HepG2 (cell line): ENCODE measurements around the gene RUVBL1. TPM values are rescaled to one million over a fixed set of nuclear protein-coding genes. Genes with fewer than 3 reads are reported as not detected.

Experiments
- ARID2 ChIP-seq: sonication (generic); formaldehyde crosslinking; IDR thresholded peaks from 2 replicates; pipeline ENCODE4 v1.8.1; 2022; ENCODE audit warnings: mild to moderate bottlenecking, missing genetic modification reagents, borderline replicate concordance
- BRD4 ChIP-seq: sonication (generic); formaldehyde crosslinking; IDR thresholded peaks from 2 replicates; pipeline ENCODE4 v1.4.0; 2020; ENCODE audit warnings: missing genetic modification reagents
- CBX2 ChIP-seq, 2 experiments: fragments of 200-600 bp in 1 of 2; sonication (generic); formaldehyde crosslinking in 1 of 2; IDR thresholded peaks; 2 replicates each; pipeline versions ENCODE4 v1.7.0 to v1.8.1; 2018 to 2022; ENCODE audit warnings: low read depth in 2 of 2, low read length in 1 of 2, mild to moderate bottlenecking in 1 of 2, missing genetic modification reagents in 1 of 2
- CBX5 ChIP-seq: sonication (generic); formaldehyde crosslinking; IDR thresholded peaks from 2 replicates; pipeline ENCODE4 v1.4.0; 2020; ENCODE audit warnings: missing genetic modification reagents, borderline replicate concordance
- DPF2 ChIP-seq: sonication (generic); formaldehyde crosslinking; IDR thresholded peaks from 2 replicates; pipeline ENCODE4 v1.4.0; 2020; ENCODE audit warnings: mild to moderate bottlenecking, low read depth, missing genetic modification reagents, borderline replicate concordance
- EHMT2 ChIP-seq: fragments of 200-600 bp; sonication (generic); IDR thresholded peaks from 2 replicates; pipeline ENCODE4 v1.7.0; 2017; ENCODE audit warnings: antibody characterized with exemption, low read depth, low read length, borderline replicate concordance
- ELF3 ChIP-seq: IDR thresholded peaks from 2 replicates; pipeline ENCODE4 v1.6.1; 2016; ENCODE audit warnings: missing genetic modification reagents, missing compliant biosample characterization
- ESRRA ChIP-seq: sonication (generic); formaldehyde crosslinking; IDR thresholded peaks from 2 replicates; pipeline ENCODE4 v1.5.1; 2020; ENCODE audit warnings: mild to moderate bottlenecking, low read depth, missing genetic modification reagents
- ETS1 ChIP-seq: sonication (generic); formaldehyde crosslinking; IDR thresholded peaks from 2 replicates; pipeline ENCODE4 v1.4.0; 2020; ENCODE audit warnings: missing genetic modification reagents
- GLI4 ChIP-seq: sonication (generic); formaldehyde crosslinking; IDR thresholded peaks from 2 replicates; pipeline ENCODE4 v1.5.1; 2020; ENCODE audit warnings: missing genetic modification reagents, mild to moderate bottlenecking, moderate library complexity, borderline replicate concordance
- LCORL ChIP-seq, 2 experiments: fragments of 450-650 bp in 1 of 2; sonication (generic) in 1 of 2; formaldehyde crosslinking in 1 of 2; IDR thresholded peaks; 2 replicates each; pipeline versions ENCODE4 v1.5.0 to v1.6.1; 2017 to 2020; ENCODE audit warnings: antibody characterized with exemption in 1 of 2, missing genetic modification reagents in 1 of 2
- MIXL1 ChIP-seq: IDR thresholded peaks from 2 replicates; pipeline ENCODE4 v1.6.1; 2016
- NFKBIZ ChIP-seq: IDR thresholded peaks from 2 replicates; pipeline ENCODE4 v1.6.1; 2018; ENCODE audit warnings: missing genetic modification reagents, missing compliant biosample characterization
- NR2F2 ChIP-seq: IDR thresholded peaks from 2 replicates; pipeline ENCODE4 v1.6.1; 2012; ENCODE audit warnings: low read depth, inconsistent platforms, borderline replicate concordance
- SALL1 ChIP-seq: sonication (generic); formaldehyde crosslinking; IDR thresholded peaks from 2 replicates; pipeline ENCODE4 v1.8.0; 2022; ENCODE audit warnings: mild to moderate bottlenecking, missing genetic modification reagents
- SIN3B ChIP-seq: fragments of 150-350 bp; IDR thresholded peaks from 2 replicates; pipeline ENCODE4 v1.6.1; 2014; ENCODE audit warnings: low read length
- ZFP82 ChIP-seq: sonication (generic); formaldehyde crosslinking; IDR thresholded peaks from 2 replicates; pipeline ENCODE4 v1.5.1; 2020; ENCODE audit warnings: mild to moderate bottlenecking, missing genetic modification reagents, borderline replicate concordance
- ZNF205 ChIP-seq: IDR thresholded peaks from 2 replicates; pipeline ENCODE4 v1.6.1; 2018; ENCODE audit warnings: missing biosample characterization, missing genetic modification reagents
- ZNF549 ChIP-seq: sonication (generic); formaldehyde crosslinking; IDR thresholded peaks from 2 replicates; pipeline ENCODE4 v1.5.0; 2020; ENCODE audit warnings: missing genetic modification reagents
- ZNF577 ChIP-seq: sonication (generic); formaldehyde crosslinking; IDR thresholded peaks from 2 replicates; pipeline ENCODE4 v1.4.0; 2020; ENCODE audit warnings: mild to moderate bottlenecking, low read depth, missing genetic modification reagents, borderline replicate concordance
- ZNF687 ChIP-seq: sonication (generic); formaldehyde crosslinking; IDR thresholded peaks from 2 replicates; pipeline ENCODE4 v1.5.1; 2020; ENCODE audit warnings: mild to moderate bottlenecking, missing genetic modification reagents, moderate library complexity
- ZNF7 ChIP-seq: IDR thresholded peaks from 2 replicates; pipeline ENCODE4 v1.6.1; 2016; ENCODE audit warnings: missing biosample characterization, missing genetic modification reagents
- ZNF703 ChIP-seq: sonication (generic); formaldehyde crosslinking; IDR thresholded peaks from 2 replicates; pipeline ENCODE4 v1.5.1; 2020; ENCODE audit warnings: missing genetic modification reagents, mild to moderate bottlenecking, moderate library complexity, borderline replicate concordance
- polyA plus RNA-seq, 8 experiments: library from polyadenylated mRNA; depleted of rRNA in 3 of 8; stranded (reverse) in 7 of 8; unstranded in 1 of 8; fragments of >200 nt; fragmentation: Illumina TruSeq in 4 of 8; extraction: Trizol in 4 of 8; gene quantifications; 2 replicates each; pipeline versions ENCODE4 v1.2.1 to v1.2.3, GENCODE V29; 2011 to 2016; ENCODE audit warnings: low read depth in 4 of 8, missing spikeins in 1 of 8, mixed read lengths in 1 of 8; ENCODE audit not compliant: insufficient read depth in 1 of 8
- total RNA-seq, 5 experiments: library from RNA; depleted of rRNA; stranded (reverse); fragments of >200 nt; fragmentation: Illumina TruSeq; extraction: Trizol; gene quantifications; 2 replicates each; pipeline ENCODE4 v1.2.3, GENCODE V29; 2016; ENCODE audit warnings: low read depth in 1 of 5
- TF ChIP-seq, protein P1 (sequence below): sonication (generic); formaldehyde crosslinking; IDR thresholded peaks from 2 replicates; pipeline ENCODE4 v1.4.0; 2020; ENCODE audit warnings: missing genetic modification reagents, borderline replicate concordance

RUVBL1 gene
- total and polyA plus RNA-seq, 2 of the 13 experiments (the other 11 are each of a cell fraction or from before 2014, with no cell fraction given) = 32.7 to 86.3 TPM

- no peak for TF ChIP-seq CBX2 (IDR thresholded peaks at IDR 0.05; ENCODE audit: low read depth, low read length)
- no peak for TF ChIP-seq CBX2 (CRISPR knock-in tag; IDR thresholded peaks at IDR 0.05; ENCODE audit: low read depth)
- TF ChIP-seq EHMT2 = no peak
- TF ChIP-seq ZNF549 (CRISPR knock-in tag) = no peak
- TF ChIP-seq ESRRA (CRISPR knock-in tag) = no peak
- TF ChIP-seq ZFP82 (CRISPR knock-in tag) = no peak
- TF ChIP-seq CBX5 (CRISPR knock-in tag) = no peak
- no peak for TF ChIP-seq GLI4
- TF ChIP-seq ELF3 (CRISPR knock-in tag) = peak; percentile 26; the same call in 1 of the 2 replicates
- TF ChIP-seq, protein P1, sequence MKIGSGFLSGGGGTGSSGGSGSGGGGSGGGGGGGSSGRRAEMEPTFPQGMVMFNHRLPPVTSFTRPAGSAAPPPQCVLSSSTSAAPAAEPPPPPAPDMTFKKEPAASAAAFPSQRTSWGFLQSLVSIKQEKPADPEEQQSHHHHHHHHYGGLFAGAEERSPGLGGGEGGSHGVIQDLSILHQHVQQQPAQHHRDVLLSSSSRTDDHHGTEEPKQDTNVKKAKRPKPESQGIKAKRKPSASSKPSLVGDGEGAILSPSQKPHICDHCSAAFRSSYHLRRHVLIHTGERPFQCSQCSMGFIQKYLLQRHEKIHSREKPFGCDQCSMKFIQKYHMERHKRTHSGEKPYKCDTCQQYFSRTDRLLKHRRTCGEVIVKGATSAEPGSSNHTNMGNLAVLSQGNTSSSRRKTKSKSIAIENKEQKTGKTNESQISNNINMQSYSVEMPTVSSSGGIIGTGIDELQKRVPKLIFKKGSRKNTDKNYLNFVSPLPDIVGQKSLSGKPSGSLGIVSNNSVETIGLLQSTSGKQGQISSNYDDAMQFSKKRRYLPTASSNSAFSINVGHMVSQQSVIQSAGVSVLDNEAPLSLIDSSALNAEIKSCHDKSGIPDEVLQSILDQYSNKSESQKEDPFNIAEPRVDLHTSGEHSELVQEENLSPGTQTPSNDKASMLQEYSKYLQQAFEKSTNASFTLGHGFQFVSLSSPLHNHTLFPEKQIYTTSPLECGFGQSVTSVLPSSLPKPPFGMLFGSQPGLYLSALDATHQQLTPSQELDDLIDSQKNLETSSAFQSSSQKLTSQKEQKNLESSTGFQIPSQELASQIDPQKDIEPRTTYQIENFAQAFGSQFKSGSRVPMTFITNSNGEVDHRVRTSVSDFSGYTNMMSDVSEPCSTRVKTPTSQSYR (CRISPR knock-in tag) = no peak
- no peak for TF ChIP-seq MIXL1 (CRISPR knock-in tag)
- TF ChIP-seq ETS1 (CRISPR knock-in tag) = no peak
- TF ChIP-seq ZNF7 (CRISPR knock-in tag) = no peak
- no peak for TF ChIP-seq ZNF703 (CRISPR knock-in tag)
- TF ChIP-seq ZNF205 (CRISPR knock-in tag) = no peak
- TF ChIP-seq BRD4 (CRISPR knock-in tag) = no peak
- TF ChIP-seq ZNF577 (CRISPR knock-in tag) = no peak
- no peak for TF ChIP-seq NR2F2
- TF ChIP-seq SIN3B = no peak
- no peak for TF ChIP-seq LCORL (IDR thresholded peaks at IDR 0.05)
- TF ChIP-seq LCORL (CRISPR knock-in tag; IDR thresholded peaks at IDR 0.05) = peak; percentile 69
- no peak for TF ChIP-seq ARID2
- TF ChIP-seq NFKBIZ (CRISPR knock-in tag) = no peak
- no peak for TF ChIP-seq SALL1 (CRISPR knock-in tag)
- TF ChIP-seq ZNF687 = no peak; the same call in 1 of the 2 replicates
- TF ChIP-seq DPF2 (CRISPR knock-in tag) = no peak
Observed at GRCh38 chr3:128166971-128167453, 43.4 kb upstream of the RUVBL1 start (continued).
